SU-DHL-6 (cell line): ENCODE data around the gene PTMS.

Source experiments
- H2AFZ ChIP-seq: fragments of 200-600 bp; sonication (generic); 2 replicates; pipeline ENCODE4 v1.6.1; 2014; ENCODE audit warnings: low read depth, mild to moderate bottlenecking, moderate library complexity, mixed read lengths, antibody characterized with exemption, low read length; ENCODE audit not compliant: severe bottlenecking
- H3F3A ChIP-seq: fragments of 200-600 bp; shearing (Covaris generic); 2 replicates; pipeline ENCODE4 v1.6.0; 2016; ENCODE audit warnings: antibody characterized with exemption, mild to moderate bottlenecking; ENCODE audit not compliant: insufficient read depth
- H3K27ac ChIP-seq: fragments of 200-600 bp; sonication (generic); 2 replicates; pipeline ENCODE4 v1.5.1; 2016; ENCODE audit warnings: low read depth, mild to moderate bottlenecking, low read length, moderate library complexity, mixed read lengths
- H3K27me3 ChIP-seq: fragments of 200-600 bp; sonication (generic), shearing (Covaris generic); 2 replicates; pipeline ENCODE4 v1.6.0; 2014; ENCODE audit warnings: mild to moderate bottlenecking, low read length
- H3K36me3 ChIP-seq: fragments of 200-600 bp; sonication (generic); 2 replicates; pipeline ENCODE4 v1.6.1; 2014; ENCODE audit warnings: mild to moderate bottlenecking, low read length, mixed read lengths
- H3K4me2 ChIP-seq: fragments of 300-600, 200-600 bp; shearing (Covaris generic), sonication (generic); 2 replicates; pipeline ENCODE4 v1.6.0; 2014; ENCODE audit warnings: low read length, low read depth, mild to moderate bottlenecking; ENCODE audit not compliant: poor library complexity, severe bottlenecking
- H3K4me3 ChIP-seq: fragments of 200-600 bp; sonication (generic); 2 replicates; pipeline ENCODE4 v1.5.1; 2014; ENCODE audit warnings: antibody characterized with exemption, low read length, mild to moderate bottlenecking, mixed read lengths; ENCODE audit not compliant: insufficient read depth, poor library complexity, severe bottlenecking
- H3K79me2 ChIP-seq: fragments of 200-600 bp; sonication (generic); 2 replicates; pipeline ENCODE4 v1.6.1; 2014; ENCODE audit warnings: mild to moderate bottlenecking, low read length, moderate library complexity; ENCODE audit not compliant: insufficient read depth
- H3K9ac ChIP-seq: fragments of 200-600 bp; sonication (generic); 2 replicates; pipeline ENCODE4 v1.7.0; 2014; ENCODE audit warnings: mild to moderate bottlenecking, low read length
- H3K9me2 ChIP-seq: fragments of 200-600 bp; sonication (generic); replicated peaks from 2 replicates; pipeline ENCODE4 v1.6.1; 2014; ENCODE audit warnings: low read length; ENCODE audit not compliant: insufficient read depth
- H3K9me3 ChIP-seq: fragments of 200-600 bp; sonication (generic); 2 replicates; pipeline ENCODE4 v1.6.1; 2014; ENCODE audit warnings: low read length, mixed read lengths; ENCODE audit not compliant: insufficient read depth
- H4K20me1 ChIP-seq: fragments of 200-600 bp; sonication (generic); 2 replicates; pipeline ENCODE4 v1.6.1; 2014; ENCODE audit warnings: low read depth, mild to moderate bottlenecking, antibody characterized with exemption, low read length, moderate library complexity, mixed read lengths
- EZH2phosphoT487 ChIP-seq: fragments of 200-600 bp; sonication (generic), shearing (Covaris generic); conservative IDR thresholded peaks from 2 replicates; pipeline ENCODE4 v1.6.1; 2018; ENCODE audit warnings: mild to moderate bottlenecking, antibody characterized with exemption, low read length, moderate library complexity, mixed read lengths
- TF ChIP-seq, protein P1 (sequence below): fragments of 200-600 bp; sonication (generic); IDR thresholded peaks from one replicate; pipeline ENCODE4 v1.5.1; 2017; ENCODE audit warnings: antibody characterized with exemption, mild to moderate bottlenecking, low read length, moderate library complexity; ENCODE audit not compliant: insufficient read depth, poor library complexity, severe bottlenecking

PTMS gene

DNA sequence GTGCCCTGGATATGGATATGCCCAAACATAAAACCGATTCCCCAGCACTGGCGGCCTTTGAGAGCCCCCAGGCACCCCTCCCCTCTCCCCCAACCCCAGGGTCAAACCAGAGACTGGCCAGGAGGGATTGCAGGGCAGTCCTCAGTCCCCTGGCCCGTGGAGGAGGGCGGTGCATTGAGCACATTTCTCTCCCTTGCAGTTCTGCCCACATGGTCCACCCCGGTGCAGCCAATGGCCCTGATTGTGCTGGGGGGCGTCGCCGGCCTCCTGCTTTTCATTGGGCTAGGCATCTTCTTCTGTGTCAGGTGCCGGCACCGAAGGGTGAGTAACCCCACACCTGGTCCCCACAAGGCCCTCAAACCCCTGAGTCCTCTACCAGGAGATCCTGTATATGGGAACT, 52.1 kb downstream of the PTMS start:
- Histone ChIP-seq H2AFZ (no peak overlapping the region), H3K9me2 (no peaks in the 10 kb centered on the region), H3K27me3 (no peaks in the 10 kb centered on the region), H3K79me2 (no peaks in the 10 kb centered on the region), H3K4me2 (no peak overlapping the region), H3F3A (no peaks in the 10 kb centered on the region), H3K27ac (no peak overlapping the region), H3K9me3 (no peaks in the 10 kb centered on the region), H3K36me3 (no peaks in the 10 kb centered on the region), H4K20me1 (no peaks in the 10 kb centered on the region), H3K4me3 (no peak overlapping the region), H3K9ac (no peak overlapping the region)
- TF ChIP-seq, protein P1, sequence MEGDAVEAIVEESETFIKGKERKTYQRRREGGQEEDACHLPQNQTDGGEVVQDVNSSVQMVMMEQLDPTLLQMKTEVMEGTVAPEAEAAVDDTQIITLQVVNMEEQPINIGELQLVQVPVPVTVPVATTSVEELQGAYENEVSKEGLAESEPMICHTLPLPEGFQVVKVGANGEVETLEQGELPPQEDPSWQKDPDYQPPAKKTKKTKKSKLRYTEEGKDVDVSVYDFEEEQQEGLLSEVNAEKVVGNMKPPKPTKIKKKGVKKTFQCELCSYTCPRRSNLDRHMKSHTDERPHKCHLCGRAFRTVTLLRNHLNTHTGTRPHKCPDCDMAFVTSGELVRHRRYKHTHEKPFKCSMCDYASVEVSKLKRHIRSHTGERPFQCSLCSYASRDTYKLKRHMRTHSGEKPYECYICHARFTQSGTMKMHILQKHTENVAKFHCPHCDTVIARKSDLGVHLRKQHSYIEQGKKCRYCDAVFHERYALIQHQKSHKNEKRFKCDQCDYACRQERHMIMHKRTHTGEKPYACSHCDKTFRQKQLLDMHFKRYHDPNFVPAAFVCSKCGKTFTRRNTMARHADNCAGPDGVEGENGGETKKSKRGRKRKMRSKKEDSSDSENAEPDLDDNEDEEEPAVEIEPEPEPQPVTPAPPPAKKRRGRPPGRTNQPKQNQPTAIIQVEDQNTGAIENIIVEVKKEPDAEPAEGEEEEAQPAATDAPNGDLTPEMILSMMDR, result no peak
- no peak for TF ChIP-seq EZH2phosphoT487

DNA sequence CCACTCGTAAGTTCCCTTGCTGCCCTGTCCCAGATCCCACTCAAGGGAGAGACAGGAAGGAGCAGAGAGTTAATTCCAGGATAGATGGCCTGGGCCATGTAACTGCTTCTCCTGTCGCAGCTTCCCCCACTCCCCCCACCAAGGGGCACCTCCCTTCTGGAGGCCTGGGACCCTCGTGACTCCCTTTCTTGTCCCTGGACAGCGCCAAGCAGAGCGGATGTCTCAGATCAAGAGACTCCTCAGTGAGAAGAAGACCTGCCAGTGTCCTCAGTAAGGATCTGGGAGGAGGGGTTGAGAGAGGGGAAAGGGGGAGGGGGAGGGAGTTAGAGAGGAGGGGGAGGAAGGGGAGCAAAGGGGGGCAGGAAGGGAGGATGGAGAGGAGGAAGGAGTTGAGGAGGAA, 52.5 kb downstream of the PTMS start:
- Histone ChIP-seq H3K9ac (no peak overlapping the region), H2AFZ (no peak overlapping the region), H3K27ac (no peak overlapping the region), H3K79me2 (no peaks in the 10 kb centered on the region), H3F3A (no peaks in the 10 kb centered on the region), H3K4me2 (no peak overlapping the region), H3K9me3 (no peaks in the 10 kb centered on the region), H3K36me3 (no peaks in the 10 kb centered on the region), H3K9me2 (no peaks in the 10 kb centered on the region), H3K4me3 (no peak overlapping the region), H4K20me1 (no peaks in the 10 kb centered on the region), H3K27me3 (no peaks in the 10 kb centered on the region)
- TF ChIP-seq, protein P1, result no peak

DNA sequence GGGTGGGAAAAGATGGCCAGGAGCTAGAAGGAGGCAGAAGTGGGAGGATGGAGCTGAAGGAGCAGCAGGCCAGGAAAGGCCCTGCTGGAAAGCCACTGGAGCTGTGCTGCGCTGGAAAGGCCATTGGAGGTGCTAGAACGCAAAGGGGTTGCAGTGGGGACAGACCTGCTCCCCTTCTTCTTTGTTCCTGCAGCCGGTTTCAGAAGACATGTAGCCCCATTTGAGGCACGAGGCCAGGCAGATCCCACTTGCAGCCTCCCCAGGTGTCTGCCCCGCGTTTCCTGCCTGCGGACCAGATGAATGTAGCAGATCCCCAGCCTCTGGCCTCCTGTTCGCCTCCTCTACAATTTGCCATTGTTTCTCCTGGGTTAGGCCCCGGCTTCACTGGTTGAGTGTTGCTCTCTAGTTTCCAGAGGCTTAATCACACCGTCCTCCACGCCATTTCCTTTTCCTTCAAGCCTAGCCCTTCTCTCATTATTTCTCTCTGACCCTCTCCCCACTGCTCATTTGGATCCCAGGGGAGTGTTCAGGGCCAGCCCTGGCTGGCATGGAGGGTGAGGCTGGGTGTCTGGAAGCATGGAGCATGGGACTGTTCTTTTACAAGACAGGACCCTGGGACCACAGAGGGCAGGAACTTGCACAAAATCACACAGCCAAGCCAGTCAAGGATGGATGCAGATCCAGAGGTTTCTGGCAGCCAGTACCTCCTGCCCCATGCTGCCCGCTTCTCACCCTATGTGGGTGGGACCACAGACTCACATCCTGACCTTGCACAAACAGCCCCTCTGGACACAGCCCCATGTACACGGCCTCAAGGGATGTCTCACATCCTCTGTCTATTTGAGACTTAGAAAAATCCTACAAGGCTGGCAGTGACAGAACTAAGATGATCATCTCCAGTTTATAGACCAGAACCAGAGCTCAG, 53.2 kb downstream of the PTMS start:
- Histone ChIP-seq H3K4me3 (no peak overlapping the region), H2AFZ (no peak overlapping the region), H3F3A (no peaks in the 10 kb centered on the region), H3K36me3 (no peaks in the 10 kb centered on the region), H3K4me2 (no peak overlapping the region), H3K9me2 (no peaks in the 10 kb centered on the region), H3K27ac (no peak overlapping the region), H3K9ac (no peak overlapping the region), H3K27me3 (no peaks in the 10 kb centered on the region), H4K20me1 (no peaks in the 10 kb centered on the region), H3K9me3 (no peaks in the 10 kb centered on the region), H3K79me2 (no peaks in the 10 kb centered on the region)
- TF ChIP-seq EZH2phosphoT487, result no peak
- TF ChIP-seq, protein P1, result no peak
